K562 (cell line): ENCODE results near the gene ZNF213. TPM values are rescaled to one million over a fixed set of nuclear protein-coding genes. Genes with fewer than 3 reads are reported as not detected.

Experiments
- BRD4 ChIP-seq: fragments of 200-600 bp; sonication (generic); IDR thresholded peaks from 2 replicates; pipeline ENCODE4 v1.6.1; 2017; ENCODE audit warnings: inconsistent platforms
- CBX2 ChIP-seq: fragments of 200-600 bp; sonication (generic); IDR thresholded peaks from one replicate; pipeline ENCODE4 v1.6.1; 2012; ENCODE audit warnings: mild to moderate bottlenecking, low read length, inconsistent platforms; ENCODE audit not compliant: insufficient read depth, poor library complexity, severe bottlenecking
- COPS2 ChIP-seq: fragments of 450-650 bp; conservative IDR thresholded peaks from 2 replicates; pipeline ENCODE4 v1.6.1; 2016; ENCODE audit warnings: mild to moderate bottlenecking, moderate library complexity
- CREBBP ChIP-seq: IDR thresholded peaks from one replicate; pipeline ENCODE4 v1.6.1; 2012; ENCODE audit warnings: low read depth, mild to moderate bottlenecking, control low read depth, inconsistent platforms, low read length
- ETS2 ChIP-seq: IDR thresholded peaks from 2 replicates; pipeline ENCODE4 v1.6.1; 2016; ENCODE audit warnings: borderline replicate concordance, missing genetic modification characterization, mild to moderate bottlenecking, moderate library complexity, missing compliant biosample characterization; ENCODE audit not compliant: poor library complexity, severe bottlenecking
- GABPB1 ChIP-seq: sonication (generic); formaldehyde crosslinking; IDR thresholded peaks from 2 replicates; pipeline ENCODE4 v1.8.0; 2022; ENCODE audit warnings: mild to moderate bottlenecking, missing genetic modification reagents
- GTF2E2 ChIP-seq: fragments of 200-800 bp; sonication (Bioruptor generic); IDR thresholded peaks from 2 replicates; pipeline ENCODE4 v1.6.1; 2016; ENCODE audit warnings: missing genetic modification characterization, missing compliant biosample characterization
- GTF2F1 ChIP-seq: IDR thresholded peaks from 2 replicates; pipeline ENCODE4 v1.6.1; 2011; ENCODE audit warnings: low read depth, low read length, improper control_type of control experiment
- HEY1 ChIP-seq: fragments of 250-450 bp; sonication (Bioruptor Pico); IDR thresholded peaks from 2 replicates; pipeline ENCODE4 v1.5.0; 2020; ENCODE audit warnings: mild to moderate bottlenecking, moderate library complexity, borderline replicate concordance
- JUNB ChIP-seq: fragments of 450-650 bp; formaldehyde crosslinking; conservative IDR thresholded peaks from 2 replicates; pipeline ENCODE4 v1.4.0; 2020; ENCODE audit warnings: mild to moderate bottlenecking
- MED1 ChIP-seq: sonication (generic); formaldehyde crosslinking; IDR thresholded peaks from 2 replicates; pipeline ENCODE4 v1.8.1; 2023; ENCODE audit warnings: missing genetic modification reagents, borderline replicate concordance
- NCOA1 ChIP-seq: fragments of 450-650 bp; IDR thresholded peaks from 2 replicates; pipeline ENCODE4 v1.6.1; 2016; ENCODE audit warnings: low read depth
- NELFE ChIP-seq: IDR thresholded peaks from 2 replicates; pipeline ENCODE4 v1.6.1; 2011; ENCODE audit warnings: mild to moderate bottlenecking; ENCODE audit not compliant: insufficient read depth, insufficient read length
- POLR2AphosphoS5 ChIP-seq: IDR thresholded peaks from 2 replicates; pipeline ENCODE4 v1.6.1; 2011; ENCODE audit warnings: mild to moderate bottlenecking, low read depth, low read length, moderate library complexity; ENCODE audit not compliant: control insufficient read depth, insufficient read depth
- RAD51 ChIP-seq: fragments of 450-650 bp; IDR thresholded peaks from 2 replicates; pipeline ENCODE4 v1.7.1; 2016; ENCODE audit warnings: low read depth, mild to moderate bottlenecking, borderline replicate concordance
- SIN3A ChIP-seq, 2 experiments: fragments of 150-350 bp in 1 of 2; IDR thresholded peaks; 2 replicates each; pipeline ENCODE4 v1.6.1; 2011 to 2016; ENCODE audit warnings: borderline replicate concordance in 2 of 2, low read depth in 2 of 2, low read length in 2 of 2, mild to moderate bottlenecking in 2 of 2, moderate library complexity in 2 of 2; ENCODE audit not compliant: control insufficient read depth in 1 of 2
- SMAD2 ChIP-seq: fragments of 150-350 bp; IDR thresholded peaks from 2 replicates; pipeline ENCODE4 v1.6.1; 2014; ENCODE audit warnings: low read depth, mild to moderate bottlenecking, low read length
- SMAD3 ChIP-seq: fragments of 450-650 bp; formaldehyde crosslinking; conservative IDR thresholded peaks from 2 replicates; pipeline ENCODE4 v1.4.0; 2020; ENCODE audit warnings: mild to moderate bottlenecking
- SMARCE1 ChIP-seq: fragments of 450-650 bp; IDR thresholded peaks from 2 replicates; pipeline ENCODE4 v1.7.1; 2016; ENCODE audit warnings: mild to moderate bottlenecking
- SREBF2 ChIP-seq: sonication (generic); formaldehyde crosslinking; IDR thresholded peaks from 2 replicates; pipeline ENCODE4 v1.4.0; 2020; ENCODE audit warnings: mild to moderate bottlenecking, missing genetic modification reagents
- STAT5B ChIP-seq: fragments of 250-450 bp; sonication (Bioruptor Pico); IDR thresholded peaks from 2 replicates; pipeline ENCODE4 v1.8.0; 2021; ENCODE audit warnings: mild to moderate bottlenecking, inconsistent platforms
- TBL1XR1 ChIP-seq, 2 experiments: IDR thresholded peaks; 2 replicates each; pipeline ENCODE4 v1.6.1; 2012; ENCODE audit warnings: improper control_type of control experiment in 2 of 2, low read length in 2 of 2, mild to moderate bottlenecking in 1 of 2
- THRAP3 ChIP-seq: fragments of 450-650 bp; IDR thresholded peaks from 2 replicates; pipeline ENCODE4 v1.6.1; 2016; ENCODE audit warnings: mild to moderate bottlenecking, inconsistent platforms, borderline replicate concordance
- ZC3H8 ChIP-seq: fragments of 450-650 bp; IDR thresholded peaks from 2 replicates; pipeline ENCODE4 v1.6.1; 2017
- ZEB2 ChIP-seq: fragments of 450-650 bp; IDR thresholded peaks from 2 replicates; pipeline ENCODE4 v1.6.1; 2016
- ZNF124 ChIP-seq: sonication (generic); formaldehyde crosslinking; IDR thresholded peaks from 2 replicates; pipeline ENCODE4 v1.8.1; 2022; ENCODE audit warnings: missing genetic modification reagents
- ZNF699 ChIP-seq: fragments of 250-450 bp; sonication (Bioruptor Pico); IDR thresholded peaks from 2 replicates; pipeline ENCODE4 v1.8.0; 2021; ENCODE audit warnings: mild to moderate bottlenecking, moderate library complexity; ENCODE audit not compliant: insufficient replicate concordance
- ZZZ3 ChIP-seq: fragments of 450-650 bp; IDR thresholded peaks from 2 replicates; pipeline ENCODE4 v1.6.1; 2016; ENCODE audit warnings: antibody characterized with exemption, mild to moderate bottlenecking, moderate library complexity
- polyA plus RNA-seq, 8 experiments: library from polyadenylated mRNA; depleted of rRNA in 4 of 8; stranded (reverse) in 5 of 8; unstranded in 3 of 8; fragments of >200 nt; fragmentation: Nextera tagmentation in 2 of 8; fragmentation: Illumina TruSeq in 1 of 8; extraction: Ambion mirVana in 2 of 8; extraction: Trizol in 1 of 8; gene quantifications; 2 replicates each; pipeline versions ENCODE4 v1.2.1 to v1.2.3, GENCODE V29; 2011 to 2014; ENCODE audit warnings: inconsistent platforms in 1 of 8, missing spikeins in 1 of 8
- total RNA-seq, 7 experiments: library from RNA; depleted of rRNA in 6 of 7; stranded (reverse); fragments of >200 nt in 6 of 7; fragmentation: Illumina TruSeq in 2 of 7; extraction: Trizol in 2 of 7; gene quantifications; 2 replicates each; pipeline versions ENCODE4 v1.2.1 to v1.2.3, GENCODE V29; 2011 to 2021; ENCODE audit warnings: low replicate concordance in 1 of 7
- TF ChIP-seq, protein P1 (sequence below): sonication (generic); formaldehyde crosslinking; IDR thresholded peaks from 2 replicates; pipeline ENCODE4 v1.8.1; 2023; ENCODE audit warnings: mild to moderate bottlenecking, missing genetic modification reagents

ZNF213 gene
- total and polyA plus RNA-seq, 9 of the 15 experiments (the other 6 are each of a cell fraction or from before 2014, with no cell fraction given), result 0.49 to 10.0 (median 1.8) TPM

DNA sequence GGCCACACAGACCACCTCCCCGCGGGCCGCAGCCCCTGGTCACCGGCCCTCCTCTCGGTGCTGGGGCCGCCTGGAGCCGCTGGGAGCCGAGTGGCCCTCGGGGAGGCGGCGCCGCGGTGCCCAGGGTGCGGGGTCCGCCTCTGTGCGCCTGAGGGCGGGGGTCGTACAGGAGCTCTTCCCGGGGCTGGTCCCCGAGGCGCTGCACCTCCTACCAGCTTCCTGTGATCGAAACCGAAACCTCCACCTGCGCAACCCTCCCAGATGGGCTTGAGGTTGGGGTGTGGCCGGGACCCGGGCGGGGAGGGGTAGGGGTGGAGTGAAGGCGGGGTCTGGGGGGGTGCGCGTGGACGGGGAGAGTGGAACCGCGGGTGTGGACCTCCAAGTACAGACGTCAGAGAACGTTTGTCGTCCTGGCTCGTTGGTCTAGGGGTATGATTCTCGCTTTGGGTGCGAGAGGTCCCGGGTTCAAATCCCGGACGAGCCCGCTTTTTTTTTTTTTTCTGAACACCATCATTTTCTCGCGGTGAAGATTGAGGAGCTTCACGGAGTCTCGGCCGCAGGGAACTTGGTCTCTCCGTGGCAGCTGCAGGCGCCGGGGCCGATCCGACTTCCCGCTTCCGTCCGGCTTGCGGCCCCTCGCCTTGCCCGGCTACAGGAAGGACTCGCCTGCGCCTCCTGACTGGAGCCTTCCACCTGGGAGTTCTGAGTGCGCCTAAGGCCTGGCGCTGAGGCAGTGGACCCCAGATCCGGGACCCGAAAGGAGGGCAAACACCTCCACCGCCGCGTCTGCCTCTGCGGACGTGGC, 23.9 kb downstream of the ZNF213 start (continued):
- TF ChIP-seq, protein P1, sequence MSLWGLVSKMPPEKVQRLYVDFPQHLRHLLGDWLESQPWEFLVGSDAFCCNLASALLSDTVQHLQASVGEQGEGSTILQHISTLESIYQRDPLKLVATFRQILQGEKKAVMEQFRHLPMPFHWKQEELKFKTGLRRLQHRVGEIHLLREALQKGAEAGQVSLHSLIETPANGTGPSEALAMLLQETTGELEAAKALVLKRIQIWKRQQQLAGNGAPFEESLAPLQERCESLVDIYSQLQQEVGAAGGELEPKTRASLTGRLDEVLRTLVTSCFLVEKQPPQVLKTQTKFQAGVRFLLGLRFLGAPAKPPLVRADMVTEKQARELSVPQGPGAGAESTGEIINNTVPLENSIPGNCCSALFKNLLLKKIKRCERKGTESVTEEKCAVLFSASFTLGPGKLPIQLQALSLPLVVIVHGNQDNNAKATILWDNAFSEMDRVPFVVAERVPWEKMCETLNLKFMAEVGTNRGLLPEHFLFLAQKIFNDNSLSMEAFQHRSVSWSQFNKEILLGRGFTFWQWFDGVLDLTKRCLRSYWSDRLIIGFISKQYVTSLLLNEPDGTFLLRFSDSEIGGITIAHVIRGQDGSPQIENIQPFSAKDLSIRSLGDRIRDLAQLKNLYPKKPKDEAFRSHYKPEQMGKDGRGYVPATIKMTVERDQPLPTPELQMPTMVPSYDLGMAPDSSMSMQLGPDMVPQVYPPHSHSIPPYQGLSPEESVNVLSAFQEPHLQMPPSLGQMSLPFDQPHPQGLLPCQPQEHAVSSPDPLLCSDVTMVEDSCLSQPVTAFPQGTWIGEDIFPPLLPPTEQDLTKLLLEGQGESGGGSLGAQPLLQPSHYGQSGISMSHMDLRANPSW (CRISPR knock-in tag), result no peak; the same call in 1 of the 2 replicates
- 0 out of 2 replicates have a peak, but pooled peaks have one; percentile 47 for TF ChIP-seq SMARCE1
- TF ChIP-seq CREBBP, result no peak
- TF ChIP-seq ZNF124, result no peak
- no peak for TF ChIP-seq RAD51
- no peak for TF ChIP-seq THRAP3
- TF ChIP-seq ZNF699 (CRISPR knock-in tag), result no peak
- no peak for TF ChIP-seq SMAD3 (CRISPR knock-in tag)
- no peak for TF ChIP-seq JUNB (CRISPR knock-in tag)
- no peak for TF ChIP-seq SREBF2
- TF ChIP-seq COPS2, result no peak
- no peak for TF ChIP-seq MED1 (CRISPR knock-in tag)
- TF ChIP-seq ZC3H8, result no peak
- no peak for TF ChIP-seq BRD4
- TF ChIP-seq SMAD2, result no peak
- TF ChIP-seq GTF2F1, result no peak
- TF ChIP-seq ETS2, result no peak
- TF ChIP-seq POLR2AphosphoS5, result peak; percentile 22; the same call in 1 of the 2 replicates
- peak in 1 of 2 experiments; percentile 31; a peak in 1 of 4 replicates for TF ChIP-seq SIN3A (IDR thresholded peaks at IDR 0.05; ENCODE audit: borderline replicate concordance in 2 of 2, control insufficient read depth in 1 of 2, low read depth in 2 of 2, low read length in 2 of 2)
- peak in 1 of 2 experiments; percentile 31; a peak in 2 of 4 replicates for TF ChIP-seq TBL1XR1 (IDR thresholded peaks at IDR 0.05; ENCODE audit: low read length in 2 of 2)
- no peak for TF ChIP-seq HEY1 (CRISPR knock-in tag)
- TF ChIP-seq STAT5B (CRISPR knock-in tag), result no peak
- no peak for TF ChIP-seq NELFE
- TF ChIP-seq ZEB2, result no peak
- peak; percentile 32 for TF ChIP-seq GABPB1
- TF ChIP-seq NCOA1, result no peak; the same call in 1 of the 2 replicates
- TF ChIP-seq CBX2, result no peak
- peak; percentile 84 for TF ChIP-seq GTF2E2 (tag)
- TF ChIP-seq ZZZ3, result no peak
